ENCODE data around the gene SEZ6L. TPM values are rescaled to one million over a fixed set of nuclear protein-coding genes. Genes with fewer than 3 reads are reported as not detected.

The SEZ6L gene
- total and polyA plus RNA-seq, 12 donors = 0.01 to 2.5 (median 0.28) TPM

- ATAC-seq (no peak), DNase-seq (no peak)
- Histone ChIP-seq H3K4me1 (peaks cover 0 to 11% (median 0%) of the 10 kb centered on the region in 9 donors), H3K36me3 (no peaks in the 10 kb centered on the region), H3K27me3 (peaks cover 0 to 15% (median 0%) of the 10 kb centered on the region in 7 donors), H3K27ac (no peak overlapping the region), H3K9me3 (no peaks in the 10 kb centered on the region), H3K4me3 (no peak overlapping the region)
- WGBS, 2 donors = 55 to 70% methylated on average over 4 of the region's 4 CpGs
- intact Hi-C loops (cut with DNase I) = loop anchor here in 2 of 10 donors (10.0 kb wide), 2 partner anchors 239 to 549 kb away; no protein-coding TSS in a partner anchor
- no peak for TF ChIP-seq CTCF (IDR thresholded peaks at IDR 0.05)
Measured at GRCh38 chr22:26324150-26324549, 154.9 kb downstream of the SEZ6L start.

GRCh38 chr22:26325641-26326040, 156.4 kb downstream of the SEZ6L start:
- Histone ChIP-seq H3K9me3 (no peaks in the 10 kb centered on the region), H3K4me3 (no peak overlapping the region), H3K27me3 (peaks cover 0 to 15% (median 0%) of the 10 kb centered on the region in 7 donors), H3K4me1 (peaks cover 0 to 11% (median 0%) of the 10 kb centered on the region in 9 donors), H3K27ac (no peak overlapping the region), H3K36me3 (no peaks in the 10 kb centered on the region)
- ATAC-seq (no peak), DNase-seq (no peak)
- intact Hi-C loops (cut with DNase I) = loop anchor here in 2 of 10 donors (10.0 kb wide), 2 partner anchors 241 to 551 kb away; no protein-coding TSS in a partner anchor
- WGBS, 2 donors = 66 to 68% methylated on average over 4 of the region's 4 CpGs
- no peak for TF ChIP-seq CTCF (IDR thresholded peaks at IDR 0.05)

- Histone ChIP-seq H3K4me1 (peaks cover 0 to 5% (median 0%) of the 10 kb centered on the region in 9 donors), H3K9me3 (no peaks in the 10 kb centered on the region), H3K27ac (no peak overlapping the region), H3K27me3 (peaks cover 0 to 22% (median 0%) of the 10 kb centered on the region in 7 donors), H3K4me3 (no peak overlapping the region), H3K36me3 (no peaks in the 10 kb centered on the region)
- peak in 1 of 8 donors; percentile 26 for ATAC-seq
- DNase-seq = no peak
- WGBS, 2 donors = 65 to 66% methylated on average over 20 of the region's 20 CpGs
- intact Hi-C loops (cut with DNase I) = loop anchor here in 2 of 10 donors (10.0 kb wide), 2 partner anchors 242 to 552 kb away; no protein-coding TSS in a partner anchor
- no peak for TF ChIP-seq CTCF (IDR thresholded peaks at IDR 0.05)
Measured at GRCh38 chr22:26326803-26327202, 157.5 kb downstream of the SEZ6L start.

- no peak overlapping the region for H3K4me3 ChIP-seq
- intact Hi-C loops (cut with DNase I) = loop anchor here in 2 of 10 donors (10.0 kb wide), 2 partner anchors 243 to 553 kb away; no protein-coding TSS in a partner anchor
- peaks cover 0 to 24% (median 0%) of the 10 kb centered on the region in 7 donors for H3K27me3 ChIP-seq
- no peak for TF ChIP-seq CTCF (IDR thresholded peaks at IDR 0.05)
- WGBS, 2 donors = 92 to 95% methylated on average over 6 of the region's 6 CpGs
- ATAC-seq (peak in 1 of 8 donors; percentile 35), DNase-seq (no peak)
- no peaks in the 10 kb centered on the region for H3K36me3 ChIP-seq
- no peaks in the 10 kb centered on the region for H3K9me3 ChIP-seq
- no peak overlapping the region for H3K27ac ChIP-seq
- no peaks in the 10 kb centered on the region for H3K4me1 ChIP-seq
Measured at GRCh38 chr22:26327306-26327705, 158.0 kb downstream of the SEZ6L start.

Measured in heart right ventricle (tissue), 16 donors.